BLaER1 (cell line): ENCODE measurements around the gene SLC15A3.

Source experiments
- H3K27ac ChIP-seq: shearing (Covaris generic); formaldehyde crosslinking; 2 replicates; pipeline ENCODE4 v1.8.1; 2022
- H3K27me3 ChIP-seq: shearing (Covaris generic); formaldehyde crosslinking; 2 replicates; pipeline ENCODE4 v1.8.1; 2022
- H3K36me3 ChIP-seq: shearing (Covaris generic); formaldehyde crosslinking; 2 replicates; pipeline ENCODE4 v1.8.1; 2022
- H3K4me1 ChIP-seq: shearing (Covaris generic); formaldehyde crosslinking; 2 replicates; pipeline ENCODE4 v1.8.1; 2022
- H3K4me2 ChIP-seq: shearing (Covaris generic); formaldehyde crosslinking; 2 replicates; pipeline ENCODE4 v1.8.1; 2022
- H3K4me3 ChIP-seq: shearing (Covaris generic); formaldehyde crosslinking; 2 replicates; pipeline ENCODE4 v1.8.1; 2022
- H3K9ac ChIP-seq: shearing (Covaris generic); formaldehyde crosslinking; 2 replicates; pipeline ENCODE4 v1.8.1; 2022
- H3K9me3 ChIP-seq: shearing (Covaris generic); formaldehyde crosslinking; 2 replicates; pipeline ENCODE4 v1.8.1; 2022
- H4K20me1 ChIP-seq: shearing (Covaris generic); formaldehyde crosslinking; 2 replicates; pipeline ENCODE4 v1.8.1; 2022
- Cebpa-rat ChIP-seq: shearing (Covaris generic); IDR thresholded peaks from 2 replicates; pipeline ENCODE4 v1.8.1; 2022

Gene SLC15A3

GRCh38 chr11:60939301-60939700, 12.7 kb downstream of the SLC15A3 start:
- no peak overlapping the region for H3K27ac ChIP-seq
- H3K27me3 ChIP-seq, result no peaks in the 10 kb centered on the region
- H4K20me1 ChIP-seq, result no peaks in the 10 kb centered on the region
- no peak for TF ChIP-seq Cebpa-rat
- peaks cover 68% of the 10 kb centered on the region for H3K36me3 ChIP-seq
- H3K9me3 ChIP-seq, result no peaks in the 10 kb centered on the region
- H3K4me1 ChIP-seq, result peaks cover 15% of the 10 kb centered on the region
- H3K4me2 ChIP-seq, result no peak overlapping the region
- H3K9ac ChIP-seq, result no peak overlapping the region
- H3K4me3 ChIP-seq, result no peak overlapping the region

GRCh38 chr11:60938500-60938899, 13.5 kb downstream of the SLC15A3 start:
- no peaks in the 10 kb centered on the region for H3K9me3 ChIP-seq
- H3K9ac ChIP-seq, result no peak overlapping the region
- TF ChIP-seq Cebpa-rat, result no peak
- no peaks in the 10 kb centered on the region for H4K20me1 ChIP-seq
- peaks cover 74% of the 10 kb centered on the region for H3K36me3 ChIP-seq
- no peak overlapping the region for H3K4me2 ChIP-seq
- no peak overlapping the region for H3K27ac ChIP-seq
- no peak overlapping the region for H3K4me3 ChIP-seq
- no peaks in the 10 kb centered on the region for H3K27me3 ChIP-seq
- H3K4me1 ChIP-seq, result peaks cover 15% of the 10 kb centered on the region

- Histone ChIP-seq H3K27me3 (no peaks in the 10 kb centered on the region), H3K9me3 (no peaks in the 10 kb centered on the region), H3K9ac (no peak overlapping the region), H4K20me1 (no peaks in the 10 kb centered on the region), H3K36me3 (peaks cover 76% of the 10 kb centered on the region), H3K27ac (no peak overlapping the region), H3K4me1 (peaks cover 16% of the 10 kb centered on the region), H3K4me3 (no peak overlapping the region), H3K4me2 (no peak overlapping the region)
- no peak for TF ChIP-seq Cebpa-rat
Measured at GRCh38 chr11:60937811-60938210, 14.2 kb downstream of the SLC15A3 start.

GRCh38 chr11:60937144-60937527, 14.8 kb downstream of the SLC15A3 start:
- Histone ChIP-seq H4K20me1 (no peaks in the 10 kb centered on the region), H3K9me3 (no peaks in the 10 kb centered on the region), H3K36me3 (peaks cover 79% of the 10 kb centered on the region), H3K9ac (no peak overlapping the region), H3K4me3 (no peak overlapping the region), H3K27ac (no peak overlapping the region), H3K4me1 (peaks cover 19% of the 10 kb centered on the region), H3K4me2 (no peak overlapping the region), H3K27me3 (no peaks in the 10 kb centered on the region)
- TF ChIP-seq Cebpa-rat, result no peak

GRCh38 chr11:60936467-60937143, 15.4 kb downstream of the SLC15A3 start:
- Histone ChIP-seq H3K27ac (no peak overlapping the region), H3K4me2 (no peak overlapping the region), H3K27me3 (no peaks in the 10 kb centered on the region), H3K9me3 (no peaks in the 10 kb centered on the region), H3K4me1 (peaks cover 19% of the 10 kb centered on the region), H3K9ac (no peak overlapping the region), H4K20me1 (no peaks in the 10 kb centered on the region), H3K36me3 (peaks cover 77% of the 10 kb centered on the region), H3K4me3 (no peak overlapping the region)
- no peak for TF ChIP-seq Cebpa-rat

GRCh38 chr11:60935676-60936442, 16.1 kb downstream of the SLC15A3 start:
- Histone ChIP-seq H3K27me3 (no peaks in the 10 kb centered on the region), H3K4me3 (no peak overlapping the region), H4K20me1 (no peaks in the 10 kb centered on the region), H3K36me3 (peaks cover 77% of the 10 kb centered on the region), H3K4me1 (peaks cover 23% of the 10 kb centered on the region), H3K4me2 (no peak overlapping the region), H3K9ac (no peak overlapping the region), H3K27ac (no peak overlapping the region), H3K9me3 (no peaks in the 10 kb centered on the region)
- TF ChIP-seq Cebpa-rat, result no peak

GRCh38 chr11:60934790-60935605, 17.0 kb downstream of the SLC15A3 start:
- H3K27ac ChIP-seq, result no peak overlapping the region
- H3K36me3 ChIP-seq, result peaks cover 79% of the 10 kb centered on the region
- no peaks in the 10 kb centered on the region for H3K27me3 ChIP-seq
- no peaks in the 10 kb centered on the region for H4K20me1 ChIP-seq
- no peak overlapping the region for H3K9ac ChIP-seq
- no peaks in the 10 kb centered on the region for H3K9me3 ChIP-seq
- TF ChIP-seq Cebpa-rat, result no peak
- H3K4me3 ChIP-seq, result no peak overlapping the region
- no peak overlapping the region for H3K4me2 ChIP-seq
- H3K4me1 ChIP-seq, result peaks cover 23% of the 10 kb centered on the region

GRCh38 chr11:60934124-60934789, 17.7 kb downstream of the SLC15A3 start:
- Histone ChIP-seq H3K27ac (no peak overlapping the region), H3K9ac (no peak overlapping the region), H3K9me3 (no peaks in the 10 kb centered on the region), H3K4me1 (peaks cover 21% of the 10 kb centered on the region), H4K20me1 (no peaks in the 10 kb centered on the region), H3K36me3 (peaks cover 80% of the 10 kb centered on the region), H3K27me3 (no peaks in the 10 kb centered on the region), H3K4me2 (no peak overlapping the region), H3K4me3 (no peak overlapping the region)
- TF ChIP-seq Cebpa-rat, result no peak

- H3K4me2 ChIP-seq, result no peak overlapping the region
- H3K4me1 ChIP-seq, result peaks cover 18% of the 10 kb centered on the region
- peaks cover 82% of the 10 kb centered on the region for H3K36me3 ChIP-seq
- H4K20me1 ChIP-seq, result no peaks in the 10 kb centered on the region
- no peaks in the 10 kb centered on the region for H3K9me3 ChIP-seq
- H3K4me3 ChIP-seq, result no peak overlapping the region
- H3K27me3 ChIP-seq, result no peaks in the 10 kb centered on the region
- no peak overlapping the region for H3K9ac ChIP-seq
- no peak overlapping the region for H3K27ac ChIP-seq
- no peak for TF ChIP-seq Cebpa-rat
Measured at GRCh38 chr11:60933416-60934123, 18.4 kb downstream of the SLC15A3 start.
